Measurements from ENCODE around the gene RAB11FIP4.

DNA sequence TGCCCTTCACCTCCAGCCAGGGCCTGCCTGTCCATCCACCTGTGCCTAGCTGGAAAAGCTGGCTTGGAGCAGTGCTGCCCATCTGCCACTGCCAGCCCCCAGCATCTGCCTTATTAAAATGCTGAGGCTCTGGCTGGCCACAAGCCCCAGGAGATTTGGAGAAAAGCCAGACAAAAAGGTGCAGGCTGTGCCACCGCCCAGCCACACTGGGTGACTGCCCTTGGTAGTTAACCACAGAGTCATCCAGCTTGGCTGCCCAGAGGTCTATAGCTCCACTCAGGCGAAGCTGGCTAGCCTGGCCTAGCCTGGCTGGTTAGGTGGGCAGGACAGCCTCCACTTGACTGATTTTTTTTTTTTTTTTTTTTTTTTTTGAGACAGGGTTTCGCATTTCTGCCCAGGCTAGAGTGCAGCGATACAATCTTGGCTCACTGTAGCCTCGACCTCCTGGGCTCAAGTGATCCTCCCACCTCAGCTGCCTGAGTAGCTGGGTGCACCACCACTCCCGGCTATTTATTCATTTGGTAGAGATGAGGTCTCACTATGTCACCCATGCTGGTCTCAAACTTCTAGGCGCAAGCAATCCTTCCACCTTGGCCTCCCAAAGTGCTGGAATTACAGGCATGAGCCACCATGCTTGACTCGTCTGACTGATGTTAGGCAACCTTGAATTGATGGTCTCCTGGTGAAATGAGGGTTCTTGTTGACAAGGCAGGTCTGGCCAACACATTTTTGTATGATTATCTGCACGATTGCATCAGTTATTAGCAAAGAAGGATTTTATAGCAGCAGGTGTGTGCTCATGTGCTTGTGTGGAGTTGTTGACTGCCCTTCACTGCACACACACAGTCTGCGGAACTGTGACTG is 103.8 kb downstream of the RAB11FIP4 start:
- TF ChIP-seq, protein P1, sequence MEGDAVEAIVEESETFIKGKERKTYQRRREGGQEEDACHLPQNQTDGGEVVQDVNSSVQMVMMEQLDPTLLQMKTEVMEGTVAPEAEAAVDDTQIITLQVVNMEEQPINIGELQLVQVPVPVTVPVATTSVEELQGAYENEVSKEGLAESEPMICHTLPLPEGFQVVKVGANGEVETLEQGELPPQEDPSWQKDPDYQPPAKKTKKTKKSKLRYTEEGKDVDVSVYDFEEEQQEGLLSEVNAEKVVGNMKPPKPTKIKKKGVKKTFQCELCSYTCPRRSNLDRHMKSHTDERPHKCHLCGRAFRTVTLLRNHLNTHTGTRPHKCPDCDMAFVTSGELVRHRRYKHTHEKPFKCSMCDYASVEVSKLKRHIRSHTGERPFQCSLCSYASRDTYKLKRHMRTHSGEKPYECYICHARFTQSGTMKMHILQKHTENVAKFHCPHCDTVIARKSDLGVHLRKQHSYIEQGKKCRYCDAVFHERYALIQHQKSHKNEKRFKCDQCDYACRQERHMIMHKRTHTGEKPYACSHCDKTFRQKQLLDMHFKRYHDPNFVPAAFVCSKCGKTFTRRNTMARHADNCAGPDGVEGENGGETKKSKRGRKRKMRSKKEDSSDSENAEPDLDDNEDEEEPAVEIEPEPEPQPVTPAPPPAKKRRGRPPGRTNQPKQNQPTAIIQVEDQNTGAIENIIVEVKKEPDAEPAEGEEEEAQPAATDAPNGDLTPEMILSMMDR (IDR thresholded peaks at IDR 0.05): no peak
- TF ChIP-seq EZH2 (IDR thresholded peaks at IDR 0.05; ENCODE audit: borderline replicate concordance, insufficient read depth, low read depth, low read length, poor library complexity, severe bottlenecking): no peak
